Raji (cell line): ENCODE measurements around the gene BNIP5.

Experiments used
- POLR2A ChIP-seq: IDR thresholded peaks from 2 replicates; pipeline ENCODE4 v1.6.1; 2011; ENCODE audit warnings: low read depth, low read length, control low read depth; ENCODE audit not compliant: insufficient read depth

BNIP5 gene

GRCh38 chr6:36336779-36337241 lies at the start of gene BNIP5:
Gene BNIP5 (minus strand): TSS chr6:36336888. CDS start chr6:36330690, 6,198 bp downstream.
- no peak for TF ChIP-seq POLR2A

GRCh38 chr6:36384095-36384494 lies 47.4 kb upstream of the BNIP5 start:
- TF ChIP-seq POLR2A: no peak

- TF ChIP-seq POLR2A: no peak
Measured at GRCh38 chr6:36383606-36384005, 46.9 kb upstream of the BNIP5 start.

- no peak for TF ChIP-seq POLR2A
Measured at GRCh38 chr6:36382976-36383375, 46.3 kb upstream of the BNIP5 start.

- no peak for TF ChIP-seq POLR2A
Measured at GRCh38 chr6:36381502-36382389, 45.1 kb upstream of the BNIP5 start.

GRCh38 chr6:36380166-36380565 lies 43.5 kb upstream of the BNIP5 start:
- TF ChIP-seq POLR2A: no peak

- TF ChIP-seq POLR2A: no peak
Measured at GRCh38 chr6:36378936-36379335, 42.2 kb upstream of the BNIP5 start.

GRCh38 chr6:36378243-36378920 lies 41.7 kb upstream of the BNIP5 start:
- TF ChIP-seq POLR2A: no peak

GRCh38 chr6:36377594-36377993 lies 40.9 kb upstream of the BNIP5 start:
- no peak for TF ChIP-seq POLR2A

GRCh38 chr6:36376742-36377141 lies 40.1 kb upstream of the BNIP5 start:
- TF ChIP-seq POLR2A: no peak

- TF ChIP-seq POLR2A: no peak
Measured at GRCh38 chr6:36376183-36376582, 39.5 kb upstream of the BNIP5 start.

- no peak for TF ChIP-seq POLR2A
Measured at GRCh38 chr6:36375644-36376155, 39.0 kb upstream of the BNIP5 start.

GRCh38 chr6:36374972-36375371 lies 38.3 kb upstream of the BNIP5 start:
- TF ChIP-seq POLR2A: no peak

GRCh38 chr6:36374194-36374593 lies 37.5 kb upstream of the BNIP5 start:
- TF ChIP-seq POLR2A: no peak

- no peak for TF ChIP-seq POLR2A
Measured at GRCh38 chr6:36373368-36374019, 36.8 kb upstream of the BNIP5 start.
